ENCODE data around the gene SLC39A11. TPM values are rescaled to one million over a fixed set of nuclear protein-coding genes. Genes with fewer than 3 reads are reported as not detected.

SLC39A11 gene
- polyA plus RNA-seq, 1 donor from 2014 or later, result 8.0 TPM

- H3K4me2 ChIP-seq (ENCODE audit: low read length), result no peak overlapping the region
- no peaks in the 10 kb centered on the region for H3K36me3 ChIP-seq (ENCODE audit: insufficient read depth, low read length)
- no peaks in the 10 kb centered on the region for H3F3A ChIP-seq (ENCODE audit: insufficient read depth, low read length, poor library complexity, severe bottlenecking)
- H3K9me3 ChIP-seq (ENCODE audit: low read length), result no peaks in the 10 kb centered on the region
- H4K20me1 ChIP-seq (ENCODE audit: insufficient read depth), result no peaks in the 10 kb centered on the region
- no peaks in the 10 kb centered on the region for H3K27me3 ChIP-seq (ENCODE audit: insufficient read depth, low read depth, low read length)
- H3K9me2 ChIP-seq (ENCODE audit: insufficient read depth, low read length), result no peaks in the 10 kb centered on the region
- no peak for TF ChIP-seq TAF1 (IDR thresholded peaks at IDR 0.05; ENCODE audit: low read depth)
- no peak for TF ChIP-seq POLR2AphosphoS5 (IDR thresholded peaks at IDR 0.05)
- TF ChIP-seq CTCF (IDR thresholded peaks at IDR 0.05; ENCODE audit: poor library complexity, severe bottlenecking), result no peak
- TF ChIP-seq MXI1 (conservative IDR thresholded peaks at IDR 0.05; ENCODE audit: poor library complexity, severe bottlenecking), result no peak
- TF ChIP-seq EP300 (conservative IDR thresholded peaks at IDR 0.05; ENCODE audit: poor library complexity, severe bottlenecking), result no peak
- TF ChIP-seq EZH2 (IDR thresholded peaks at IDR 0.05; ENCODE audit: borderline replicate concordance, insufficient read depth, low read length, poor library complexity, severe bottlenecking), result no peak
- no peak for TF ChIP-seq REST (IDR thresholded peaks at IDR 0.05; ENCODE audit: borderline replicate concordance)
- no peak for TF ChIP-seq RAD21 (conservative IDR thresholded peaks at IDR 0.05)
- no peak for TF ChIP-seq SMC3 (conservative IDR thresholded peaks at IDR 0.05; ENCODE audit: poor library complexity)
- no peaks in the 10 kb centered on the region for H3K79me2 ChIP-seq (replicated peaks; ENCODE audit: insufficient read depth, low read length)
- H3K9ac ChIP-seq (ENCODE audit: low read length), result no peak overlapping the region
- H3K4me3 ChIP-seq (ENCODE audit: low read length), result peak overlapping the region; percentile 73
- H3K27ac ChIP-seq (ENCODE audit: low read length), result no peak overlapping the region
- no peak overlapping the region for H2AFZ ChIP-seq (ENCODE audit: low read depth, low read length)
Measured at GRCh38 chr17:73091410-73091769, 1.1 kb downstream of the SLC39A11 start.

GRCh38 chr17:73090396-73091202 lies 1.9 kb downstream of the SLC39A11 start:
- no peak overlapping the region for H3K4me2 ChIP-seq (ENCODE audit: low read length)
- no peak overlapping the region for H3K4me3 ChIP-seq (ENCODE audit: low read length)
- no peaks in the 10 kb centered on the region for H4K20me1 ChIP-seq (ENCODE audit: insufficient read depth)
- H3K9me2 ChIP-seq (ENCODE audit: insufficient read depth, low read length), result no peaks in the 10 kb centered on the region
- no peaks in the 10 kb centered on the region for H3K36me3 ChIP-seq (ENCODE audit: insufficient read depth, low read length)
- no peak overlapping the region for H3K27ac ChIP-seq (ENCODE audit: low read length)
- H3K9ac ChIP-seq (ENCODE audit: low read length), result no peak overlapping the region
- H3F3A ChIP-seq (ENCODE audit: insufficient read depth, low read length, poor library complexity, severe bottlenecking), result no peaks in the 10 kb centered on the region
- H2AFZ ChIP-seq (ENCODE audit: low read depth, low read length), result no peak overlapping the region
- H3K27me3 ChIP-seq (ENCODE audit: insufficient read depth, low read depth, low read length), result no peaks in the 10 kb centered on the region
- no peaks in the 10 kb centered on the region for H3K9me3 ChIP-seq (ENCODE audit: low read length)
- no peaks in the 10 kb centered on the region for H3K79me2 ChIP-seq (replicated peaks; ENCODE audit: insufficient read depth, low read length)
- TF ChIP-seq CTCF (IDR thresholded peaks at IDR 0.05; ENCODE audit: poor library complexity, severe bottlenecking) (no peak), EP300 (conservative IDR thresholded peaks at IDR 0.05; ENCODE audit: poor library complexity, severe bottlenecking) (no peak), POLR2AphosphoS5 (IDR thresholded peaks at IDR 0.05) (no peak), SMC3 (conservative IDR thresholded peaks at IDR 0.05; ENCODE audit: poor library complexity) (no peak), EZH2 (IDR thresholded peaks at IDR 0.05; ENCODE audit: borderline replicate concordance, insufficient read depth, low read length, poor library complexity, severe bottlenecking) (no peak), REST (IDR thresholded peaks at IDR 0.05; ENCODE audit: borderline replicate concordance) (no peak), RAD21 (conservative IDR thresholded peaks at IDR 0.05) (no peak), MXI1 (conservative IDR thresholded peaks at IDR 0.05; ENCODE audit: poor library complexity, severe bottlenecking) (no peak), TAF1 (IDR thresholded peaks at IDR 0.05; ENCODE audit: low read depth) (no peak)
